K562 (cell line): ENCODE data around the gene WDR55. TPM values are rescaled to one million over a fixed set of nuclear protein-coding genes. Genes with fewer than 3 reads are reported as not detected.
"Not testable (repeated sequence)": the region's sequence is repeated elsewhere in the genome, so short reads cannot be mapped to it uniquely, and the experiment has no call there.

Experiments
- ATAC-seq: fragments of 200-7000 bp; cut with Tn5 transposase; 3 replicates; pipeline ENCODE4 v1.9.1; 2020; ENCODE audit warnings: moderate library complexity
- BruUV-seq: library from RNA; stranded (reverse); fragments of 400-500 nt; replicated peaks from 2 replicates; lab custom pipeline; 2021; lab: Mats Ljungman, UMichigan
- CTCF ChIA-PET: fragments of 300-600 bp; formaldehyde crosslinking; extraction: SDS; loops from one replicate; lab custom pipeline; 2021; ENCODE audit warnings: low intra/inter-chr PET ratio; lab: Yijun Ruan, JAX
- POLR2A ChIA-PET: fragments of 300-600, 350-650 bp; sonication (Branson Sonifier 250); formaldehyde crosslinking; extraction: SDS; loops from one replicate; lab custom pipeline; 2021; ENCODE audit warnings: antibody characterized with exemption, inconsistent platforms; lab: Yijun Ruan, JAX
- DNase-seq, 4 experiments: peaks; one replicate each; pipeline versions ENCODE4 v3.0.0 to v3.0.0-alpha.2; 2011 to 2018; ENCODE audit warnings: low spot score in 3 of 4, mixed read lengths in 3 of 4; ENCODE audit errors: extremely low read depth in 1 of 4
- FAIRE-seq: peaks from 2 replicates; lab custom pipeline; 2011; peaks lifted over from hg19 to GRCh38; lab: Jason Lieb, UNC
- H2AFZ ChIP-seq: 2 replicates; pipeline ENCODE4 v1.6.0; 2011; ENCODE audit warnings: low read depth, low read length, control low read depth, inconsistent platforms
- H3K27ac ChIP-seq: fragments of 200-600 bp; 3 replicates; pipeline ENCODE4 v1.8.0; 2011; ENCODE audit warnings: low read depth, mild to moderate bottlenecking, control low read depth, inconsistent platforms, low read length, moderate library complexity, mixed read lengths; ENCODE audit errors: extremely low read depth
- H3K27me3 ChIP-seq, 2 experiments: fragments of 300-600 bp in 1 of 2; 2 replicates in 1 of 2; 3 replicates in 1 of 2; pipeline versions ENCODE4 v1.6.0 to v1.8.0; 2011; ENCODE audit warnings: inconsistent platforms in 2 of 2, low read length in 2 of 2, mild to moderate bottlenecking in 1 of 2, mixed read lengths in 1 of 2, moderate library complexity in 1 of 2; ENCODE audit not compliant: control insufficient read depth in 2 of 2, insufficient read depth in 2 of 2
- H3K36me3 ChIP-seq: fragments of 300-600 bp; 3 replicates; pipeline ENCODE4 v1.8.0; 2011; ENCODE audit warnings: mild to moderate bottlenecking, low read length, inconsistent platforms; ENCODE audit not compliant: control insufficient read depth, insufficient read depth
- H3K4me1 ChIP-seq, 2 experiments: fragments of 200-600 bp in 1 of 2; replicated peaks in 1 of 2; 2 replicates in 1 of 2; 3 replicates in 1 of 2; pipeline versions ENCODE4 v1.5.1 to v1.8.0; 2011; ENCODE audit warnings: inconsistent platforms in 2 of 2, low read length in 2 of 2, mild to moderate bottlenecking in 1 of 2, mixed read lengths in 1 of 2, moderate library complexity in 1 of 2; ENCODE audit not compliant: control insufficient read depth in 2 of 2, insufficient read depth in 2 of 2
- H3K4me2 ChIP-seq: 2 replicates; pipeline ENCODE4 v1.6.1; 2011; ENCODE audit warnings: low read length, control low read depth, inconsistent platforms, mixed read lengths; ENCODE audit not compliant: insufficient read depth
- H3K4me3 ChIP-seq: fragments of 200-600 bp; sonication (generic), shearing (Covaris generic); 2 replicates; pipeline ENCODE4 v1.5.1; 2016; ENCODE audit warnings: control low read depth, inconsistent platforms
- H3K79me2 ChIP-seq: fragments of 200-600 bp; 3 replicates; pipeline ENCODE4 v1.8.0; 2011; ENCODE audit warnings: low read length, inconsistent platforms; ENCODE audit not compliant: control insufficient read depth, insufficient read depth
- H3K9ac ChIP-seq, 2 experiments: 2 replicates each; pipeline versions ENCODE4 v1.6.0 to v1.6.1; 2011; ENCODE audit warnings: low read depth in 2 of 2, low read length in 2 of 2, control low read depth in 1 of 2, inconsistent platforms in 1 of 2, mild to moderate bottlenecking in 1 of 2, mixed read lengths in 1 of 2; ENCODE audit not compliant: insufficient read depth in 1 of 2
- H3K9me1 ChIP-seq: one replicate; pipeline ENCODE4 v1.6.0; 2011; ENCODE audit warnings: inconsistent platforms, mild to moderate bottlenecking, low read length, moderate library complexity; ENCODE audit not compliant: control insufficient read depth, insufficient read depth
- H3K9me3 ChIP-seq: replicated peaks from 2 replicates; pipeline ENCODE4 v1.5.1; 2011; ENCODE audit warnings: low read depth, low read length, inconsistent platforms; ENCODE audit not compliant: control insufficient read depth, insufficient read depth
- H4K20me1 ChIP-seq: replicated peaks from 2 replicates; pipeline ENCODE4 v1.6.1; 2011; ENCODE audit warnings: low read length, inconsistent platforms, mixed read lengths; ENCODE audit not compliant: control insufficient read depth, insufficient read depth
- BRD4 ChIP-seq: fragments of 200-600 bp; sonication (generic); IDR thresholded peaks from 2 replicates; pipeline ENCODE4 v1.6.1; 2017; ENCODE audit warnings: inconsistent platforms
- DMBX1 ChIP-seq: fragments of 250-450 bp; sonication (Bioruptor Pico); IDR thresholded peaks from 2 replicates; pipeline ENCODE4 v1.8.0; 2022; ENCODE audit warnings: inconsistent platforms, mild to moderate bottlenecking, moderate library complexity, borderline replicate concordance
- ETS1 ChIP-seq: conservative IDR thresholded peaks from 2 replicates; pipeline ENCODE4 v1.6.1; 2011; ENCODE audit warnings: low read depth, mild to moderate bottlenecking, low read length; ENCODE audit not compliant: control insufficient read depth
- HDAC8 ChIP-seq: fragments of 450-650 bp; IDR thresholded peaks from 2 replicates; pipeline ENCODE4 v1.6.1; 2016; ENCODE audit warnings: mild to moderate bottlenecking, missing genetic modification characterization, moderate library complexity, missing compliant biosample characterization
- NUFIP1 ChIP-seq: fragments of 450-650 bp; IDR thresholded peaks from 2 replicates; pipeline ENCODE4 v1.6.1; 2018; ENCODE audit not compliant: partially characterized antibody
- POLR2H ChIP-seq: IDR thresholded peaks from 2 replicates; pipeline ENCODE4 v1.6.1; 2016; ENCODE audit warnings: missing genetic modification characterization, low read depth, mild to moderate bottlenecking, control low read depth, missing compliant biosample characterization, moderate library complexity
- THRAP3 ChIP-seq: fragments of 450-650 bp; IDR thresholded peaks from 2 replicates; pipeline ENCODE4 v1.6.1; 2016; ENCODE audit warnings: mild to moderate bottlenecking, inconsistent platforms, borderline replicate concordance
- ZFX ChIP-seq: sonication (generic); formaldehyde crosslinking; IDR thresholded peaks from 2 replicates; pipeline ENCODE4 v1.8.0; 2022; ENCODE audit warnings: mild to moderate bottlenecking, missing genetic modification reagents, moderate library complexity
- ZNF175 ChIP-seq: fragments of 200-800 bp; sonication (Bioruptor generic); IDR thresholded peaks from 2 replicates; pipeline ENCODE4 v1.6.1; 2016; ENCODE audit warnings: low read depth, mild to moderate bottlenecking, missing genetic modification characterization, missing compliant biosample characterization
- ZNF584 ChIP-seq: fragments of 200-800 bp; sonication (Bioruptor generic); IDR thresholded peaks from 2 replicates; pipeline ENCODE4 v1.6.1; 2016; ENCODE audit warnings: low read depth, mild to moderate bottlenecking, missing genetic modification characterization, missing compliant biosample characterization
- WGBS: fragments of 100-300 bp; shearing (Covaris generic); methylation state at CpG from one replicate; pipeline ENCODE4 v1.1.6; 2016; ENCODE audit warnings: low coverage, mixed read lengths; ENCODE audit not compliant: insufficient coverage; ENCODE audit errors: missing lambda C conversion rate; 5-methylcytosine and 5-hydroxymethylcytosine counted together
- in situ Hi-C: fragments of 300-500 bp; cut with MboI; formaldehyde crosslinking; loops from 4 replicates; pipeline ENCODE4 v1.15.0; 2018; ENCODE audit warnings: inconsistent platforms, mixed read lengths
- intact Hi-C: fragments of 100-400 bp; cut with micrococcal nuclease; formaldehyde crosslinking; loops from 2 replicates; pipeline ENCODE4 v1.14.2; 2022
- polyA plus RNA-seq, 8 experiments: library from polyadenylated mRNA; depleted of rRNA in 4 of 8; stranded (reverse) in 5 of 8; unstranded in 3 of 8; fragments of >200 nt; fragmentation: Nextera tagmentation in 2 of 8; fragmentation: Illumina TruSeq in 1 of 8; extraction: Ambion mirVana in 2 of 8; extraction: Trizol in 1 of 8; gene quantifications; 2 replicates each; pipeline versions ENCODE4 v1.2.1 to v1.2.3, GENCODE V29; 2011 to 2014; ENCODE audit warnings: inconsistent platforms in 1 of 8, missing spikeins in 1 of 8
- total RNA-seq, 7 experiments: library from RNA; depleted of rRNA in 6 of 7; stranded (reverse); fragments of >200 nt in 6 of 7; fragmentation: Illumina TruSeq in 2 of 7; extraction: Trizol in 2 of 7; gene quantifications; 2 replicates each; pipeline versions ENCODE4 v1.2.1 to v1.2.3, GENCODE V29; 2011 to 2021; ENCODE audit warnings: low replicate concordance in 1 of 7
- TF ChIP-seq, protein P1 (sequence below): fragments of 250-450 bp; sonication (Bioruptor Pico); IDR thresholded peaks from 2 replicates; pipeline ENCODE4 v1.5.0; 2020; ENCODE audit warnings: mild to moderate bottlenecking
- TF ChIP-seq, protein P2 (sequence below): fragments of 450-650 bp; conservative IDR thresholded peaks from 2 replicates; pipeline ENCODE4 v1.6.1; 2016; ENCODE audit warnings: missing genetic modification characterization, low read depth, mild to moderate bottlenecking, missing compliant biosample characterization, moderate library complexity

The WDR55 gene
- total and polyA plus RNA-seq, 9 of the 15 experiments (the other 6 are each of a cell fraction or from before 2014, with no cell fraction given): 5.2 to 45.0 (median 29.3) TPM

DNA sequence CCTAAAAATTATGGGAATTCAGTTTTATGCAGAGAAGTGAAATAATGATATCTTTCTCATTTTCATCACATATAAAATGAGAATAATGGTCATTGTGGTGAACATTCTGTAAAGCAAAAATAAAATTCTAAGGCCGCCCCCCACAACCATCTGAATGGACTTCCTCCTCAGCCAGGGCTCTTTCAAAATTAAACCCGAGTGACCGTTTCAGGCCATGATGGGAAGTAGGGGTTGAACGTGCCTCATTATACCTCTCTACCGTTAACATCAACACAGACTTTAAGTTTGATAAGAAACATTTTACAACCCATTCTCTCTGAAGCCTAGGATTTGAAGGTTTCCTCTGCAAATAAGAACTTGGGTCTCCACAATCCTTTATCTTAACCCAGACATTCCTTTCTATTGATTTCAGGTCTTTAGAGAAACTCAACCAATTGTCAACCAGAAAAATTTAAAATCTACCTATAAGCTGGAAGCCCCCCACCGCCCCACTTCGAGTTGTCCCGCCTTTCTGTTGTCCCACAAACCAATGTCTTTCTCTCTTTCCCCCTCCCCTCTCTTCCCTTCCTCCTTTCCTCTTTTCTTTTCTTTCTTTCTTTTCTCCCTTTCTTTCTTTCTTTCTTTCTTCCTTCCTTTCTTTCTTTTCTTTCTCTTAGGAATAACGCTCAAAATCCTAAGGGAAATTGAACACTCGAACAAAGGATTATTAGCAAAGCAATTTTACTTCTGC lies 27.2 kb upstream of the WDR55 start (continued):
- TF ChIP-seq ETS1: no peak

GRCh38 chr5:140638898-140639147 lies 25.9 kb upstream of the WDR55 start:
- intact Hi-C loops: loop anchor here (1.0 to 2.0 kb wide), 7 partner anchors 28 to 238 kb away; partner anchors contain the start of genes ANKHD1, APBB3, SLC35A4 and SRA1
- H3K9me3 ChIP-seq, H4K20me1 ChIP-seq, H3K9me1 ChIP-seq, CTCF ChIA-PET, ATAC-seq, H3K27me3 ChIP-seq, BruUV-seq, FAIRE-seq, in situ Hi-C loops: not testable (repeated sequence)
- Histone ChIP-seq H3K4me3 (peak overlapping the region; percentile 54; the same call in 1 of the 2 replicates), H3K36me3 (peaks cover 32% of the 10 kb centered on the region), H2AFZ (peak overlapping the region; percentile 85), H3K9ac (peak overlapping the region; percentile 69 to 71; a peak in 3 of 4 replicates), H3K27ac (peak overlapping the region; percentile 87), H3K4me2 (peak overlapping the region; percentile 75), H3K79me2 (peaks cover 26% of the 10 kb centered on the region), H3K4me1 (peaks cover 4 to 20% of the 10 kb centered on the region in 2 experiments; a peak in 4 of 5 replicates)
- peak in 1 of 4 experiments; percentile 18 for DNase-seq
- POLR2A ChIA-PET: interaction anchor here (0.7 to 2.4 kb wide), 11 partner anchors 9 to 158 kb away, joined by 3 to 8 read pairs (median 3); partner anchors contain the start of genes EIF4EBP3, IK and NDUFA2
- WGBS: 0% methylated on average over 9 of the region's 9 CpGs
- TF ChIP-seq BRD4 (peak; percentile 71), NUFIP1 (peak; percentile 14), DMBX1 (CRISPR knock-in tag) (0 out of 2 replicates have a peak, but pooled peaks have one; percentile 7), HDAC8 (peak; percentile 76; the same call in 1 of the 2 replicates), ZNF584 (CRISPR knock-in tag) (peak; percentile 87; the same call in 1 of the 2 replicates), ZFX (CRISPR knock-in tag) (peak; percentile 49; the same call in 1 of the 2 replicates), ZNF175 (peak; percentile 22; the same call in 1 of the 2 replicates), THRAP3 (0 out of 2 replicates have a peak, but pooled peaks have one; percentile 27), POLR2H (peak; percentile 69)
- TF ChIP-seq, protein P1, sequence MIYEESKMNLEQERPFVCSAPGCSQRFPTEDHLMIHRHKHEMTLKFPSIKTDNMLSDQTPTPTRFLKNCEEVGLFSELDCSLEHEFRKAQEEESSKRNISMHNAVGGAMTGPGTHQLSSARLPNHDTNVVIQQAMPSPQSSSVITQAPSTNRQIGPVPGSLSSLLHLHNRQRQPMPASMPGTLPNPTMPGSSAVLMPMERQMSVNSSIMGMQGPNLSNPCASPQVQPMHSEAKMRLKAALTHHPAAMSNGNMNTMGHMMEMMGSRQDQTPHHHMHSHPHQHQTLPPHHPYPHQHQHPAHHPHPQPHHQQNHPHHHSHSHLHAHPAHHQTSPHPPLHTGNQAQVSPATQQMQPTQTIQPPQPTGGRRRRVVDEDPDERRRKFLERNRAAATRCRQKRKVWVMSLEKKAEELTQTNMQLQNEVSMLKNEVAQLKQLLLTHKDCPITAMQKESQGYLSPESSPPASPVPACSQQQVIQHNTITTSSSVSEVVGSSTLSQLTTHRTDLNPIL (CRISPR knock-in tag): 0 out of 2 replicates have a peak, but pooled peaks have one; percentile 72
- TF ChIP-seq, protein P2, sequence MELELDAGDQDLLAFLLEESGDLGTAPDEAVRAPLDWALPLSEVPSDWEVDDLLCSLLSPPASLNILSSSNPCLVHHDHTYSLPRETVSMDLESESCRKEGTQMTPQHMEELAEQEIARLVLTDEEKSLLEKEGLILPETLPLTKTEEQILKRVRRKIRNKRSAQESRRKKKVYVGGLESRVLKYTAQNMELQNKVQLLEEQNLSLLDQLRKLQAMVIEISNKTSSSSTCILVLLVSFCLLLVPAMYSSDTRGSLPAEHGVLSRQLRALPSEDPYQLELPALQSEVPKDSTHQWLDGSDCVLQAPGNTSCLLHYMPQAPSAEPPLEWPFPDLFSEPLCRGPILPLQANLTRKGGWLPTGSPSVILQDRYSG (tag): peak; percentile 77
